ENCODE measurements around the gene TMEM248.

DNA sequence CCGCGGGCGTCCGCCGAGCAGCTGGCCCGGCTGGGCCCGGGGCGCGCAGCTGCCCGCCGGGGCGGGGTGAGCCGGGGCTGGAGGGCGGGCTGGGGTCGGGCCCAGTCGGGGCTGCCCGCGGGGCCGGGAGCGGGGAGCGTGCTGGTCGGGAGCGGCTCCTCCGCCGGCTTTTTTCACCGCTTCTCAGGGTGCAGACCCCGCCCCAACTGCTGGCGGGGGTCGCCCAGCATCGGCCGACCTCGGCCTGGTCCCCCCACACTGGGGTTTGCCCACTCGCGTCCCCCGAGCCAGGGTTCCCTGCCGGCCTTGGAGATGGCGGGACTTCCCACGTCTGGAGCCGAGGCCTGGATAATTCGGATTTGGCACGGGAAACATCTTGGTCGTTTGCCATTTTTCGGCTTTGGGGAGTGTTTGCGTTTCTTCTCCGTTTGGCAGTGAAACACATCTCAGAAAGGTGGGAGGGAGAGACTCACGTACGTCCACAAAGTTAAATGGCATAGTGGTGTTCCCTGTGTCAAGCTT lies 432 bp downstream of the TMEM248 start:
- TF ChIP-seq CTCF (IDR thresholded peaks at IDR 0.05; ENCODE audit: low read depth, low read length) (no peak), EZH2phosphoT487 (IDR thresholded peaks at IDR 0.05; ENCODE audit: low read depth) (no peak)
